SU-DHL-6 (cell line): ENCODE measurements around the gene EIF1B.

ENCODE experiments used
- H2AFZ ChIP-seq: fragments of 200-600 bp; sonication (generic); 2 replicates; pipeline ENCODE4 v1.6.1; 2014; ENCODE audit warnings: low read depth, mild to moderate bottlenecking, moderate library complexity, mixed read lengths, antibody characterized with exemption, low read length; ENCODE audit not compliant: severe bottlenecking
- H3F3A ChIP-seq: fragments of 200-600 bp; shearing (Covaris generic); 2 replicates; pipeline ENCODE4 v1.6.0; 2016; ENCODE audit warnings: antibody characterized with exemption, mild to moderate bottlenecking; ENCODE audit not compliant: insufficient read depth
- H3K27ac ChIP-seq: fragments of 200-600 bp; sonication (generic); 2 replicates; pipeline ENCODE4 v1.5.1; 2016; ENCODE audit warnings: low read depth, mild to moderate bottlenecking, low read length, moderate library complexity, mixed read lengths
- H3K27me3 ChIP-seq: fragments of 200-600 bp; sonication (generic), shearing (Covaris generic); 2 replicates; pipeline ENCODE4 v1.6.0; 2014; ENCODE audit warnings: mild to moderate bottlenecking, low read length
- H3K36me3 ChIP-seq: fragments of 200-600 bp; sonication (generic); 2 replicates; pipeline ENCODE4 v1.6.1; 2014; ENCODE audit warnings: mild to moderate bottlenecking, low read length, mixed read lengths
- H3K4me2 ChIP-seq: fragments of 300-600, 200-600 bp; shearing (Covaris generic), sonication (generic); 2 replicates; pipeline ENCODE4 v1.6.0; 2014; ENCODE audit warnings: low read length, low read depth, mild to moderate bottlenecking; ENCODE audit not compliant: poor library complexity, severe bottlenecking
- H3K4me3 ChIP-seq: fragments of 200-600 bp; sonication (generic); 2 replicates; pipeline ENCODE4 v1.5.1; 2014; ENCODE audit warnings: antibody characterized with exemption, low read length, mild to moderate bottlenecking, mixed read lengths; ENCODE audit not compliant: insufficient read depth, poor library complexity, severe bottlenecking
- H3K79me2 ChIP-seq: fragments of 200-600 bp; sonication (generic); 2 replicates; pipeline ENCODE4 v1.6.1; 2014; ENCODE audit warnings: mild to moderate bottlenecking, low read length, moderate library complexity; ENCODE audit not compliant: insufficient read depth
- H3K9ac ChIP-seq: fragments of 200-600 bp; sonication (generic); 2 replicates; pipeline ENCODE4 v1.7.0; 2014; ENCODE audit warnings: mild to moderate bottlenecking, low read length
- H3K9me2 ChIP-seq: fragments of 200-600 bp; sonication (generic); replicated peaks from 2 replicates; pipeline ENCODE4 v1.6.1; 2014; ENCODE audit warnings: low read length; ENCODE audit not compliant: insufficient read depth
- H3K9me3 ChIP-seq: fragments of 200-600 bp; sonication (generic); 2 replicates; pipeline ENCODE4 v1.6.1; 2014; ENCODE audit warnings: low read length, mixed read lengths; ENCODE audit not compliant: insufficient read depth
- H4K20me1 ChIP-seq: fragments of 200-600 bp; sonication (generic); 2 replicates; pipeline ENCODE4 v1.6.1; 2014; ENCODE audit warnings: low read depth, mild to moderate bottlenecking, antibody characterized with exemption, low read length, moderate library complexity, mixed read lengths
- EZH2phosphoT487 ChIP-seq: fragments of 200-600 bp; sonication (generic), shearing (Covaris generic); conservative IDR thresholded peaks from 2 replicates; pipeline ENCODE4 v1.6.1; 2018; ENCODE audit warnings: mild to moderate bottlenecking, antibody characterized with exemption, low read length, moderate library complexity, mixed read lengths
- TF ChIP-seq, protein P1 (sequence below): fragments of 200-600 bp; sonication (generic); IDR thresholded peaks from one replicate; pipeline ENCODE4 v1.5.1; 2017; ENCODE audit warnings: antibody characterized with exemption, mild to moderate bottlenecking, low read length, moderate library complexity; ENCODE audit not compliant: insufficient read depth, poor library complexity, severe bottlenecking

EIF1B gene

DNA sequence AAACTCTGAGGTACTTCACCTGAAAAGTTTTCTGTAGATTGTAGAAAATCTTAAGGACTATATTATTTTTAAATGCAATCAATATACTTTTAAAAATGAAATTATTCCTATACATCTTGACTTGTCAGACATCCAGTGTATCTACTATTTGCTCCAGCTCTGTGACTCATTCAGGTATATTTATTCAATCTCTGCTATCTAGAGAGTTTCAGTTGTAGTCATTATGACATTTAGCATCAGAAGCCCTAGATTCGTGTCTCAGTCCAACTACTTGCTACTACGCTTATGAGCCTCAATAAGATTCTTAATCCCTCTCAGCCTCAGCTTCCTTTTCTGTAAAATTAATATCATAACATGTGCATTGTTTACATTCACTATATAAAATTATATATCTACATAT lies 22.3 kb upstream of the EIF1B start:
- TF ChIP-seq, protein P1, sequence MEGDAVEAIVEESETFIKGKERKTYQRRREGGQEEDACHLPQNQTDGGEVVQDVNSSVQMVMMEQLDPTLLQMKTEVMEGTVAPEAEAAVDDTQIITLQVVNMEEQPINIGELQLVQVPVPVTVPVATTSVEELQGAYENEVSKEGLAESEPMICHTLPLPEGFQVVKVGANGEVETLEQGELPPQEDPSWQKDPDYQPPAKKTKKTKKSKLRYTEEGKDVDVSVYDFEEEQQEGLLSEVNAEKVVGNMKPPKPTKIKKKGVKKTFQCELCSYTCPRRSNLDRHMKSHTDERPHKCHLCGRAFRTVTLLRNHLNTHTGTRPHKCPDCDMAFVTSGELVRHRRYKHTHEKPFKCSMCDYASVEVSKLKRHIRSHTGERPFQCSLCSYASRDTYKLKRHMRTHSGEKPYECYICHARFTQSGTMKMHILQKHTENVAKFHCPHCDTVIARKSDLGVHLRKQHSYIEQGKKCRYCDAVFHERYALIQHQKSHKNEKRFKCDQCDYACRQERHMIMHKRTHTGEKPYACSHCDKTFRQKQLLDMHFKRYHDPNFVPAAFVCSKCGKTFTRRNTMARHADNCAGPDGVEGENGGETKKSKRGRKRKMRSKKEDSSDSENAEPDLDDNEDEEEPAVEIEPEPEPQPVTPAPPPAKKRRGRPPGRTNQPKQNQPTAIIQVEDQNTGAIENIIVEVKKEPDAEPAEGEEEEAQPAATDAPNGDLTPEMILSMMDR = no peak
- TF ChIP-seq EZH2phosphoT487 = no peak
- H3K4me3 ChIP-seq = no peak overlapping the region
- H3K9me2 ChIP-seq = no peaks in the 10 kb centered on the region
- no peak overlapping the region for H2AFZ ChIP-seq
- no peak overlapping the region for H3K4me2 ChIP-seq
- H3K79me2 ChIP-seq = no peaks in the 10 kb centered on the region
- H3K9ac ChIP-seq = no peak overlapping the region
- no peak overlapping the region for H3K27ac ChIP-seq
- no peaks in the 10 kb centered on the region for H4K20me1 ChIP-seq
- no peaks in the 10 kb centered on the region for H3F3A ChIP-seq
- no peaks in the 10 kb centered on the region for H3K27me3 ChIP-seq
- no peaks in the 10 kb centered on the region for H3K36me3 ChIP-seq
- H3K9me3 ChIP-seq = peaks cover 18% of the 10 kb centered on the region; the same call in 1 of the 2 replicates

DNA sequence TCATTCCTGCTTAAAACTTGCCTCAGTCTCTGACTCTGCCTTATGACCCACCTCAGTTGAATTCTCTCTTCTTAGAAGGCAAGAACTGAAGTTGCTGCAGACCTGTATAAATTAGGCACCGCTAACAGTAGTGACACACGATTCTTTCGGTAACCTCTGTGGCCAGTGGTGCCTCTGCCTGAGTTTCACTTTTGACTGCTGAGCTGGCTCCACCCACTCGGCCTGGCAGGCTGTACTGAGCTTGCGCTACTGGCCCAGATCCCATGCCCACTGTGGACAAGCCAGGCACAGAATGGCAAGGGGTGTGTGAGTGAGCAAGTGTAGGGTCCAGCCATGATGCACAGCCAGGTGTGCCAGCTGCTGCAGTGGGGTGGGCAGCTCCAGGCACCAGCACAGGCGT lies 19.1 kb upstream of the EIF1B start:
- Histone ChIP-seq H3F3A (no peaks in the 10 kb centered on the region), H4K20me1 (no peaks in the 10 kb centered on the region), H3K27ac (no peak overlapping the region), H3K27me3 (no peaks in the 10 kb centered on the region), H3K9me3 (peaks cover 18% of the 10 kb centered on the region; the same call in 1 of the 2 replicates), H2AFZ (no peak overlapping the region), H3K36me3 (no peaks in the 10 kb centered on the region), H3K9ac (no peak overlapping the region), H3K9me2 (no peaks in the 10 kb centered on the region), H3K4me3 (no peak overlapping the region), H3K79me2 (no peaks in the 10 kb centered on the region), H3K4me2 (no peak overlapping the region)
- no peak for TF ChIP-seq EZH2phosphoT487
- TF ChIP-seq, protein P1 = no peak

DNA sequence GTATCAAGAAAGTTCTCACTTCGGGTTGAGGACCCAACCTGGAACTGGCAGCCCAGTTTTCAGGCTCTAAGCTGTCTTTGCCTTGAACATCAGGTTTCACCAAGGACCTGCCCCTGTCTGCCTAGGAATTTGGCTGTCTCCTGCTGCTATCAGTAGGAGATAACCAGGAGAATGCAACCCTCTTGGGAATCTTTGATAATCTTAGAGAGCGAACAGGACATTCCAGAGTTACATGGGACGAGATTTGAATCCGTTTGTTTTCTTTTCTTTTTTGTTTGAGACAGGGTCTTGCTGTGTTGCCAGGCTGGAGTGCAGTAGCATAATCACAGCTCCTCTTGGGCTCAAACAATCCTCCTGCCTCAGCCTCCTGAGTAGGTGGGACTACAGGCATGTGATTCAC lies 18.0 kb upstream of the EIF1B start:
- Histone ChIP-seq H2AFZ (no peak overlapping the region), H3K9me2 (no peaks in the 10 kb centered on the region), H3K4me2 (no peak overlapping the region), H3K9ac (no peak overlapping the region), H3K9me3 (peaks cover 18% of the 10 kb centered on the region; the same call in 1 of the 2 replicates), H3K27ac (no peak overlapping the region), H4K20me1 (no peaks in the 10 kb centered on the region), H3K36me3 (no peaks in the 10 kb centered on the region), H3K27me3 (no peaks in the 10 kb centered on the region), H3K4me3 (no peak overlapping the region), H3K79me2 (no peaks in the 10 kb centered on the region), H3F3A (no peaks in the 10 kb centered on the region)
- TF ChIP-seq, protein P1 = no peak
- no peak for TF ChIP-seq EZH2phosphoT487
